ENCODE measurements around the gene NLN.

The NLN gene

GRCh38 chr5:65820373-65820772 lies 98.4 kb downstream of the NLN start:
- no peaks in the 10 kb centered on the region for H3K27me3 ChIP-seq (ENCODE audit: control insufficient read depth, insufficient read depth, low read length)
- no peak overlapping the region for H3K27ac ChIP-seq (ENCODE audit: low read depth, low read length)
- no peaks in the 10 kb centered on the region for H3K9me3 ChIP-seq (ENCODE audit: control insufficient read depth, insufficient read depth, low read length)
- H3K4me1 ChIP-seq (ENCODE audit: control insufficient read depth, insufficient read depth, low read length), result peaks cover 14% of the 10 kb centered on the region
- no peak overlapping the region for H3K4me3 ChIP-seq (ENCODE audit: low read depth, low read length)
- no peak overlapping the region for H3K9ac ChIP-seq (ENCODE audit: low read depth, low read length)
- peaks cover 81% of the 10 kb centered on the region for H3K36me3 ChIP-seq (ENCODE audit: control insufficient read depth, insufficient read depth, low read length)

GRCh38 chr5:65821966-65822365 lies 100.0 kb downstream of the NLN start:
- peaks cover 77% of the 10 kb centered on the region for H3K36me3 ChIP-seq (ENCODE audit: control insufficient read depth, insufficient read depth, low read length)
- no peak overlapping the region for H3K9ac ChIP-seq (ENCODE audit: low read depth, low read length)
- H3K4me1 ChIP-seq (ENCODE audit: control insufficient read depth, insufficient read depth, low read length), result peaks cover 13% of the 10 kb centered on the region

GRCh38 chr5:65822710-65823109 lies 100.7 kb downstream of the NLN start:
- H3K9me3 ChIP-seq (ENCODE audit: control insufficient read depth, insufficient read depth, low read length), result no peaks in the 10 kb centered on the region
- H3K27ac ChIP-seq (ENCODE audit: low read depth, low read length), result no peak overlapping the region
- H3K4me3 ChIP-seq (ENCODE audit: low read depth, low read length), result no peak overlapping the region
- no peaks in the 10 kb centered on the region for H3K27me3 ChIP-seq (ENCODE audit: control insufficient read depth, insufficient read depth, low read length)
- no peak overlapping the region for H3K9ac ChIP-seq (ENCODE audit: low read depth, low read length)
- peaks cover 72% of the 10 kb centered on the region for H3K36me3 ChIP-seq (ENCODE audit: control insufficient read depth, insufficient read depth, low read length)
- H3K4me1 ChIP-seq (ENCODE audit: control insufficient read depth, insufficient read depth, low read length), result peaks cover 6% of the 10 kb centered on the region; the same call in 1 of the 2 replicates

More at GRCh38 chr5:65821966-65822365, 100.0 kb downstream of the NLN start:
- H3K27ac ChIP-seq (ENCODE audit: low read depth, low read length), result no peak overlapping the region
- no peaks in the 10 kb centered on the region for H3K9me3 ChIP-seq (ENCODE audit: control insufficient read depth, insufficient read depth, low read length)
- no peak overlapping the region for H3K4me3 ChIP-seq (ENCODE audit: low read depth, low read length)
- H3K27me3 ChIP-seq (ENCODE audit: control insufficient read depth, insufficient read depth, low read length), result no peaks in the 10 kb centered on the region

GRCh38 chr5:65823204-65823603 lies 101.2 kb downstream of the NLN start:
- Histone ChIP-seq H3K36me3 (ENCODE audit: control insufficient read depth, insufficient read depth, low read length) (peaks cover 71% of the 10 kb centered on the region), H3K4me3 (ENCODE audit: low read depth, low read length) (no peak overlapping the region), H3K4me1 (ENCODE audit: control insufficient read depth, insufficient read depth, low read length) (peaks cover 3% of the 10 kb centered on the region; the same call in 1 of the 2 replicates), H3K27me3 (ENCODE audit: control insufficient read depth, insufficient read depth, low read length) (no peaks in the 10 kb centered on the region), H3K9ac (ENCODE audit: low read depth, low read length) (no peak overlapping the region), H3K27ac (ENCODE audit: low read depth, low read length) (no peak overlapping the region), H3K9me3 (ENCODE audit: control insufficient read depth, insufficient read depth, low read length) (no peaks in the 10 kb centered on the region)

GRCh38 chr5:65823845-65824445 lies 101.9 kb downstream of the NLN start:
- H3K27ac ChIP-seq (ENCODE audit: low read depth, low read length), result no peak overlapping the region
- no peaks in the 10 kb centered on the region for H3K4me1 ChIP-seq (ENCODE audit: control insufficient read depth, insufficient read depth, low read length)
- H3K36me3 ChIP-seq (ENCODE audit: control insufficient read depth, insufficient read depth, low read length), result peaks cover 63% of the 10 kb centered on the region
- no peaks in the 10 kb centered on the region for H3K9me3 ChIP-seq (ENCODE audit: control insufficient read depth, insufficient read depth, low read length)
- H3K4me3 ChIP-seq (ENCODE audit: low read depth, low read length), result no peak overlapping the region
- H3K27me3 ChIP-seq (ENCODE audit: control insufficient read depth, insufficient read depth, low read length), result no peaks in the 10 kb centered on the region
- H3K9ac ChIP-seq (ENCODE audit: low read depth, low read length), result no peak overlapping the region

GRCh38 chr5:65825408-65826328 lies 103.7 kb downstream of the NLN start:
- H3K27ac ChIP-seq (ENCODE audit: low read depth, low read length), result no peak overlapping the region
- 0 out of 2 replicates have a peak, but pooled peaks cover under 1% of the 10 kb centered on the region for H3K4me1 ChIP-seq (ENCODE audit: control insufficient read depth, insufficient read depth, low read length)
- H3K27me3 ChIP-seq (ENCODE audit: control insufficient read depth, insufficient read depth, low read length), result no peaks in the 10 kb centered on the region
- no peaks in the 10 kb centered on the region for H3K9me3 ChIP-seq (ENCODE audit: control insufficient read depth, insufficient read depth, low read length)
- H3K4me3 ChIP-seq (ENCODE audit: low read depth, low read length), result no peak overlapping the region
- H3K9ac ChIP-seq (ENCODE audit: low read depth, low read length), result no peak overlapping the region
- peaks cover 48% of the 10 kb centered on the region for H3K36me3 ChIP-seq (ENCODE audit: control insufficient read depth, insufficient read depth, low read length)

- H3K27me3 ChIP-seq (ENCODE audit: control insufficient read depth, insufficient read depth, low read length), result no peaks in the 10 kb centered on the region
- no peaks in the 10 kb centered on the region for H3K9me3 ChIP-seq (ENCODE audit: control insufficient read depth, insufficient read depth, low read length)
- peaks cover 25% of the 10 kb centered on the region for H3K36me3 ChIP-seq (ENCODE audit: control insufficient read depth, insufficient read depth, low read length)
- H3K9ac ChIP-seq (ENCODE audit: low read depth, low read length), result no peak overlapping the region
- H3K4me3 ChIP-seq (ENCODE audit: low read depth, low read length), result no peak overlapping the region
- H3K4me1 ChIP-seq (ENCODE audit: control insufficient read depth, insufficient read depth, low read length), result peaks cover 10% of the 10 kb centered on the region
- H3K27ac ChIP-seq (ENCODE audit: low read depth, low read length), result no peak overlapping the region
These were observed 106.3 kb downstream of the NLN start for GRCh38 chr5:65828022-65828896.

- H3K4me1 ChIP-seq (ENCODE audit: control insufficient read depth, insufficient read depth, low read length), result peaks cover 10% of the 10 kb centered on the region
- no peaks in the 10 kb centered on the region for H3K27me3 ChIP-seq (ENCODE audit: control insufficient read depth, insufficient read depth, low read length)
- peak overlapping the region; percentile 10 for H3K27ac ChIP-seq (ENCODE audit: low read depth, low read length)
- 0 out of 2 replicates have a peak, but pooled peaks cover 10% of the 10 kb centered on the region for H3K36me3 ChIP-seq (ENCODE audit: control insufficient read depth, insufficient read depth, low read length)
- no peak overlapping the region for H3K4me3 ChIP-seq (ENCODE audit: low read depth, low read length)
- H3K9ac ChIP-seq (ENCODE audit: low read depth, low read length), result no peak overlapping the region
- no peaks in the 10 kb centered on the region for H3K9me3 ChIP-seq (ENCODE audit: control insufficient read depth, insufficient read depth, low read length)
These were observed 108.9 kb downstream of the NLN start for GRCh38 chr5:65830856-65831255.

- Histone ChIP-seq H3K4me3 (ENCODE audit: low read depth, low read length) (no peak overlapping the region), H3K27me3 (ENCODE audit: control insufficient read depth, insufficient read depth, low read length) (no peaks in the 10 kb centered on the region), H3K4me1 (ENCODE audit: control insufficient read depth, insufficient read depth, low read length) (peaks cover 10% of the 10 kb centered on the region), H3K9ac (ENCODE audit: low read depth, low read length) (no peak overlapping the region), H3K27ac (ENCODE audit: low read depth, low read length) (no peak overlapping the region), H3K9me3 (ENCODE audit: control insufficient read depth, insufficient read depth, low read length) (no peaks in the 10 kb centered on the region), H3K36me3 (ENCODE audit: control insufficient read depth, insufficient read depth, low read length) (0 out of 2 replicates have a peak, but pooled peaks cover 7% of the 10 kb centered on the region)
These were observed 109.3 kb downstream of the NLN start for GRCh38 chr5:65831276-65831675.

GRCh38 chr5:65832152-65832551 lies 110.1 kb downstream of the NLN start:
- Histone ChIP-seq H3K4me3 (ENCODE audit: low read depth, low read length) (no peak overlapping the region), H3K36me3 (ENCODE audit: control insufficient read depth, insufficient read depth, low read length) (0 out of 2 replicates have a peak, but pooled peaks cover under 1% of the 10 kb centered on the region), H3K27ac (ENCODE audit: low read depth, low read length) (no peak overlapping the region), H3K27me3 (ENCODE audit: control insufficient read depth, insufficient read depth, low read length) (no peaks in the 10 kb centered on the region), H3K9me3 (ENCODE audit: control insufficient read depth, insufficient read depth, low read length) (no peaks in the 10 kb centered on the region), H3K4me1 (ENCODE audit: control insufficient read depth, insufficient read depth, low read length) (peaks cover 10% of the 10 kb centered on the region), H3K9ac (ENCODE audit: low read depth, low read length) (no peak overlapping the region)

Data from HUES48 (cell line).